ENCODE results near the gene SPEM1.

SPEM1 gene, protein sequence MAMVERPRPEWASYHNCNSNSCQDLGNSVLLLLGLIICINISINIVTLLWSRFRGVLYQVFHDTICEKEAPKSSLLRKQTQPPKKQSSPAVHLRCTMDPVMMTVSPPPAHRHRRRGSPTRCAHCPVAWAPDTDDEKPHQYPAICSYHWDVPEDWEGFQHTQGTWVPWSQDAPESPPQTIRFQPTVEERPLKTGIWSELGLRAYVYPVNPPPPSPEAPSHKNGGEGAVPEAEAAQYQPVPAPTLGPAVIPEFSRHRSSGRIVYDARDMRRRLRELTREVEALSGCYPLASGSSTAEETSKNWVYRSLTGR

DNA sequence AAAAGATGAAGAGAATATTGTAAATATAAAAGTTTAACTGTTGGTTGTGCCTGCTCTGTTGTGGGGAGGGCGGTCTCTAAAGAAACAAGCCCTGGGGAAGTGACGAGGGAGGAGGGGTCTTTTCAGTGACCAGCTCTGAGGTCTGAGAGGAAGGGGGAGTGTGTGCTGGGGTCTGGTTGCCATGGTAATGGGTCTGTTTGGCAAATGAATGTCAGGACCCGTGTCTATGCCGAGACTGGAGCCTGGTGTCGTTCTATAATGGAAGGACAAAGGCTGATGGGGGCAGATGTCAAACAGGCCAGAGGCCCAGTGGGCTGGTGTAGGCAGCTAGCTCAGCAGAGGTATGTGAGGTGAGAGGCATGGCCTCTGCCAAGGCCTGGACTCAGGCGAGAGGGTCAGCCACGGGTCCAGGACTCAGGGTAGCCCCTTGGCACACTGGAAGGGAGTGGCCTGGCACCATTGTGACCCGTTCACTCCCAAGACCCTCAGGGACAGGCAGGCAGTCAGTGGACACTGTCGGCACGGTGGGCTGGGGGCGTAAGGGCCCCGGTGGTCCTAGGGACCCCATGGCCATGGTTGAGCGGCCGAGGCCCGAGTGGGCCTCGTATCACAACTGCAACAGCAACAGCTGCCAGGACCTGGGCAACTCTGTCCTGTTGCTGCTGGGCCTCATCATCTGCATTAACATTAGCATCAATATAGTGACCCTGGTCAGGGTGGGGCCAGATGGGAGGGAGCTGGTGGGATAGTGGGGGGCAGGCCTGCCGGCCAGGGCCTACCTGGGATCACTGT is at the start of gene SPEM1:
Gene SPEM1 (plus strand): TSS at position 506 of the 792 bp plus-strand sequence. CDS start 61 bp downstream, at position 567.
- no peak for DNase-seq

DNA sequence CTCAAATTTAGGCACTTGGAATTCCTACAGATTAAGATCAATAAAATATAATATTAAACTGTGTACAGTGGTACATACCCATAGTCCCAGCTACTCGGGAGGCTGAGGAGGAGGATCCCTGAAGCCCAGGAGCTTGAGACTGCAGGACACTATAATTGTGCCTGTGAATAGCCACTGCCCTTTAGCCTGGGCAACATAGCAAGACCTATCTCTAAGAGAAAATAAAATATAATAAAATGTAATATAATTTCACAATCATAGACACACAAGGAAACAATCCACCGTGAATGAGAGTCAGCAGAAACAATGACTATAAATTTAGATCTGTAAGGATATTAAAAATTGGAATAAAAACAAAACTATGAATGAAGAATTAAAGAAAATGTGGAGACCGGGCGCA is 49.3 kb upstream of the SPEM1 start:
- DNase-seq = no peak

DNA sequence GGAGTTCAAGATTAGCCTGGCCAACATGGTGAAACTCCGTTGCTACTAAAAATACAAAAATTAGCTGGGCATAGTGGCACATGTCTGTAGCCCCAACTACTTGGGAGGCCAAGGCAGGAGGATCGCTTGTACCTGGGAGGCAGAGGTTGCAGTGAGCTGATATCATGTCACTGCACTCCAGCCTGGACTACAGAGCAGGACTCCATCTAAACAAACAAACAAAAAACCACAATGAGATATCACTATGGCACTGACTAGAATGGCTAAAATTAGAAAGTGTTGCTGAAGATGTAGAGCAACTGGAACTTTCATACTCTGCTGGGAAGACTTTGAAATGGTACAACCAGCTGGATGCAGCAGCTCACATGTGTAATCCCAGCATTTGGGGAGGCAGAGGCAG is 45.8 kb upstream of the SPEM1 start:
- no peak for DNase-seq

DNA sequence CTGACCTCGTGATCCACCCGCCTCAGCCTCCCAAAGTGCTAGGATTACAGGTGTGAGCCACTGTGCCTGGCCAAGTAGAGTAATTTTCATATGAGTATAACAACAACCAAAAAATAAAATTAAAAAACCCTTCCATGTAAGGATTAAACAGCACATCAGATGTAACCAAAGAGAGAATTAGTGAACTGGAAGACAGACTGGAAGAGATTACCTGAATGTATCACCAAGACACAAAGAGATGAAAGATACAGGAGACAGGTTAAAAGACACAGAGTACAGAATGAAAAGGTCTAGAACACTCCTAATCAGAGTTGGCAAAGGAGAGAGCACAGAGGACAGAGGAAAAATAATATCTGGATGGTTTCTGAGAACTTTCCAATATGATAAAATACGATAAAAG is 41.0 kb upstream of the SPEM1 start:
- no peak for DNase-seq

DNA sequence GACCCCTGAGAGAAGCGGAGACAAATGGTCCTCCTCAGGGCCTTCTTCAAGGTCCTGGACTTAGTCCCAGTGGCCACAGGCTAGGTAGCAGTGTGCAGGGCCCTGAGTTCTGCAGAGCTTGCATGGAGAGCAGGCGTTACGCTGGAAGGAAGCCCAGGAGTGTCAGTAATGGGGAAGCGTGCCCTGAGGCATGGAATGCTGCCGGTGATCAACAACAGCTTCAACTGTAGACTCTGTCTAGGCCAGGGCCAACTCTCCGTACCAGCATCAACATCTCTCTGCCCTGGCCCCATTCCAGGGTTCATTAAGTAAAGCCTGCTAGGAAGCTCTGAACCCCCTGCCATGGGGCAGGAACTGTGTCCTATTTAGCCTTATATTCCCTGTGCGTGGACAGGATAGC is 39.8 kb upstream of the SPEM1 start:
- no peak for DNase-seq

DNA sequence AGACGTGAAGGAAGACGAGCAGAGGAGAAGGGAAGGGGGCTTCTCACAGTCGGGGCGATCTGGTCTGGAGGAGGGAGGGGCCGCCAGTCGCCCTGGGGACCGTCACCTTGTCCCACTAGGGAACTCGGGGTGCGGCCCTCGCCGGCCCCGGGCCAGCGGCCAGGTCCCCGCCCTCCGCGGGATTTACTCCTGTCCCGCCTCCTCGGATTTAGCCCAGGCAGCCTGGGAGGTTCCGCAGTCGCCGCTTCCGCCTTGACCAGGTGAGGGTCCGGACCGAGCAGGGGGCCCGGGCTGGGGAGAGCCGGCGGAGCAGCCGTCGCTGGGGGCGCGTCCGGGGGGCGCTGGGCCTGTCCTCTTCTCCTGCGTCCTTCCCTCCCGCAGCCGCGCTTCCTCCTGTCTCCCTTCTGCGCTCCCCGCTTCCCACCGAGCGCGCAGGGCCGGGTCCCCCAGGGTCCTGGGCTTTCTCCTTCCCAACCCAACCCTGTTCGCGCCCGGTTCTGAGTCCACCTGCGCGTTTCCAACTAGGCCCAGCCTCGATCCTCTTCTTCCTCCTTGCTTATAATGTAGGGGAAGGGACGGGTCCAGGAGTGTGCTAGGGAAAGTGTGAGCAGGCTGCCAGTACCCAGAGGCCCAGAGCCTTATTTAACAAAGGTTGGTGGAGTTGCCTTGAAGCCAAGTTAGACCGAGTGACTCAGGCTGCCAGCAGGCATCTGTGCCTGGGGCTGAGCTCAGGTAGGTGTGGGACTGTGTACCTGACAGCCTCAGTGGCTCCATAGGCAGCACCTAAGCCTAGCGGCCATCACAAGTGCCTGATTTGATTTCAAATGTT is 39.1 kb upstream of the SPEM1 start, which contains the start of gene TNK1:
Gene TNK1 (plus strand): TSS at position 235 of the 829 bp plus-strand sequence. CDS start 1,838 bp downstream, outside the sequence.
- no peak for DNase-seq

DNA sequence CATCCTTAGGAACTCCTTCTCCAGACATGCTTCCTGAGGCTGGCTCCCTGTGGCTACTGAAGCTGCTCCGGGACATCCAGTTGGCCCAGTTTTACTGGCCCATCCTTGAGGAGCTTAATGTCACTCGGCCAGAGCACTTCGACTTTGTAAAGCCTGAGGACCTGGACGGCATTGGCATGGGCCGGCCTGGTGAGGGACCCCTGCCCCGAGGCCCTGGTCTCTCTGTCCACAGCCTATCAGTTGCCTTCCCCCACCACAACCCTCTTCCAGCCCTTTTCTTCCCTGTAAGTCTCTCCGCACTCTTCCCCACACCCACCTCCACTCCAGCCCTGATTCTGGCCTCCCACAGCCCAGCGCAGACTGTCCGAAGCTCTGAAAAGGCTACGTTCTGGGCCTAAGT is 37.2 kb upstream of the SPEM1 start:
- no peak for DNase-seq

DNA sequence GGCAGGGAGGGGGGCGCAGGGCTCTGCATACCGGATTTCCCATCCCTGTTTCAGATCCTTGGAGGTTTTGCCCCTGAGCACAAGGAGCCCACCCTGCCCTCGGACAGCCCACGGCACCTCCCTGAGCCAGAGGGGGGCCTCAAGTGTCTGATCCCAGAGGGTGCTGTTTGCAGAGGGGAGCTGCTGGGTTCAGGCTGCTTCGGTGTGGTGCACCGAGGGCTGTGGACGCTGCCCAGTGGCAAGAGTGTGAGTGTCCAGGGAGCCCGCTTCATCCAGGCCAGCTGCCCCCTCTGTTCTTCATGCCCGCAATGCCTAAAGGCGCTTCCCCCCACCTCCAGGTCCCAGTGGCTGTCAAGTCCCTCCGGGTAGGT is 36.8 kb upstream of the SPEM1 start:
- no peak for DNase-seq

DNA sequence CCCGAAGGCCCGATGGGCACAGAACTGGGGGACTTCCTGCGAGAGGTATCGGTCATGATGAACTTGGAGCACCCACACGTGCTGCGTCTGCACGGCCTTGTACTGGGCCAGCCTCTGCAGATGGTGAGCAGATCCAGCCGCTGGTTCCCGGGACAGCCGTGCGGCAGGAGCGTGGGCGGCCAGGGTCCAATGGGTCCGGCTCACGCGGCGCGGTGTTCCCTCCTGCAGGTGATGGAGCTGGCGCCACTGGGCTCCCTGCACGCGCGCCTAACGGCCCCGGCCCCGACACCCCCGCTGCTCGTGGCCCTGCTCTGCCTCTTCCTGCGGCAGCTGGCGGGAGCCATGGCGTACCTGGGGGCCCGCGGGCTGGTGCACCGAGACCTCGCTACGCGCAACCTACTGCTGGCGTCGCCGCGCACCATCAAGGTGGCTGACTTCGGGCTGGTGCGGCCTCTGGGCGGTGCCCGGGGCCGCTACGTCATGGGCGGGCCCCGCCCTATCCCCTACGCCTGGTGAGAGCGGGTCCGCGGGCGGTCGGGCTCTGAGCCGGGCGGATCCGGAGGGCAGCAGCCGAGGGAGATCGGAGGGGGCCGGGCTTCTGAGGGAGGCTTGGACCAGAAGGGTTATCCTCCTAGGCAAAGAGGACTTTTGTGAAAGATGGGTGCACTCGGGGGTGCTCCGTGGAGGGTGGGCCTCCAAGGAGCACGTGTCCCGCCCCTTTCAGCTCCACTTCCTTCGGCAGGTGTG is 36.2 kb upstream of the SPEM1 start:
- peak; percentile 25 for DNase-seq

DNA sequence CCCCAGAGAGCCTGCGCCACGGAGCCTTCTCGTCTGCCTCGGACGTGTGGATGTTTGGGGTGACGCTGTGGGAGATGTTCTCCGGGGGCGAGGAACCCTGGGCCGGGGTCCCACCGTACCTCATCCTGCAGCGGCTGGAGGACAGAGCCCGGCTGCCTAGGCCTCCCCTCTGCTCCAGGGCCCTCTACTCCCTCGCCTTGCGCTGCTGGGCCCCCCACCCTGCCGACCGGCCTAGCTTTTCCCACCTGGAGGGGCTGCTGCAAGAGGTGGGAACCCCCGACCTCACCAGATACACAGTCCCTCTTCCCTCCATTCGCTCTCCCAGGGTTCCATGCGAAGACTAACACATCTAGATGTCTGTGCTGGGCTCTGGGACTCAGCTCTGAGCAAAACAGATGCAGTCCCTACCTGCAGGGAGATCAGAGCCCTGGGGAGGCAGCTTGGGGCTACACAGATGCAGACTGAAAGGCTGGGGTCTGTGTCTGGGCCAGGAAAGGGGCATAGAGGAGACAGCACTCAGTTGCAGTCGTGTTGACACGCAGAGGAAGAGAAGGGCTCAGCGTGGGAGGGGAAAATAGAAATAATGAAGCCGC is 35.5 kb upstream of the SPEM1 start:
- DNase-seq = no peak

DNA sequence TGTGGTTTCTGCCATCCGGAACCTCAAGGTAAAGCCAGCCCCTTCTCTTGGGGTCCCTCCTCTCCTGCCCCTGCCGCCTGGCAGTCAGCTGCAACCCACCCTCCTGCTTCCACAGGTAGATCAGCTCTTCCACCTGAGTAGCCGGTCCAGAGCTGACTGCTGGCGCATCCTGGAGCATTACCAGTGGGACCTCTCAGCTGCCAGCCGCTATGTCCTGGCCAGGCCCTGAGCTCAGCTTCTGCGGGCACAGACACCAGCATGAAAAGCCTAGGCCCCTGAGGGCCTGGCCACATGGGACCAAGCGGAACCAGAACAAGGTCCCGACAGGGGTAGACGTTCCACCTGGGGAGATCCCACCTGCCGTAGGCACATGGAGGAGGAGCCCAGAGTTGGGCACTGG is 31.3 kb upstream of the SPEM1 start:
- no peak for DNase-seq

DNA sequence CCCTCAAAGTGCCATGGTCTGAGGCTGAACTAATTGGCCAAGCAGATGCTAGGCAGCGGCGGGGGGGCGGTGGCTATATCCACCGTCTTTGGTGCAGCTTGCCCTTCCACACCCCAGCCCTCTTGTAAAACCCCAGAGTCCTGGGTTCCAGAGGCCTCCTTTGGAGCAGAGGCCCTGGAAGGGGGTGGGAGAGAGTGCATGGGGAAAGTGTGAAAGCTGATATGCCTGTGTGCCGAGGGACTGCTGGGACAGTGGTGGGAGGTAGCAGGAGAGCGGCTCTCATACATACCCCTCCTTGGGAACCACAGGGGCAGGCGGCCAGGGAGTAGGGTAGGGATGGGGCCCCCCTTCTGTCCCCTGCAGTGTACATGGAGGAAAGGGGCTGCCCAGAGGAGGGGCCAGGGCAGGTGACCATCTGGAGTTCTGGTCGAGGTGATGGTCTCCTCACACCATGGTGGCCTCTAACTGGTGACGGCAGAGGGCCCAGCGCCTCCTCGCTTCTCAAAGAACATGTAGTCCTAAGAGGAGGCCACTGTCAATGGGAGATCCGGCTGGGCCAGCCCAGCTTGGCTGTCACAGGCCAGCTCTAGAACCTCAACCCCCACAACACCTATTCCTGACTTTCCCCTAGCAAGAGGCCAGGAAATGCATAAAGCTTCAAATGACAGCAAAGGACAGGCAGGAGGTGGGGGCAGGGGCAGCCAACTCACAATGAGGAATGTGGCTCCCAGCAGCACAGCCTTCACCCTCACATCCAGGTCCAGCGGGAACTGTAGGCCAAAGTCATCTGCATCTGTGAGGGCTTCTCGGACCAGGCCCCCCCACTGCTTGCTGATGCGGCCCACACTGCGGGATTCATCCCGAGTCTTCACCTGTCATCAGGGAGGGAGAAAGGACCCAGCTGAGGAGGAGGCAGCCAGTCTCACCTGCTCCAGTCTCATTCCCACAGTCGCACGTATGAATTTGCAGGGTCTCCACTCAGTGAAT is 29.9 kb upstream of the SPEM1 start:
- no peak for DNase-seq

DNA sequence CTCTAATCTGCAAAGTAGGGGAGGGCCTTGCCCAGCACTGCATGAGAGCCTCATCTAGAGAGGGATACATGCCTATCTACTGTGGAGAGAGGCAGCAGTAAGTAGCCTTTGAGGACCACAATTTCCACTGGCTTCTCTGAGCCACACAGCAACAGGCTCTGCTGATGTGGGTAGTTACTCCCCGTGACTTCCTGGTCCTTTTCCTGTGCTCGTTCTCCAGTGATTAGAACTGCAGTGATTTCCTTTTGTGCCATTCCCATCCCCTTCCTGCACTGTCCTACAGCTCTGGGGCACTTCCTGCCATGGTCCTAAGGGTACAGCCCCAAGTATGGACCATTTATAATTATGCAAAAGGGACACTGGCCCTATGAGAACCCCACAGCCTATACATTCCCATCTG is 28.8 kb upstream of the SPEM1 start:
- no peak for DNase-seq

DNA sequence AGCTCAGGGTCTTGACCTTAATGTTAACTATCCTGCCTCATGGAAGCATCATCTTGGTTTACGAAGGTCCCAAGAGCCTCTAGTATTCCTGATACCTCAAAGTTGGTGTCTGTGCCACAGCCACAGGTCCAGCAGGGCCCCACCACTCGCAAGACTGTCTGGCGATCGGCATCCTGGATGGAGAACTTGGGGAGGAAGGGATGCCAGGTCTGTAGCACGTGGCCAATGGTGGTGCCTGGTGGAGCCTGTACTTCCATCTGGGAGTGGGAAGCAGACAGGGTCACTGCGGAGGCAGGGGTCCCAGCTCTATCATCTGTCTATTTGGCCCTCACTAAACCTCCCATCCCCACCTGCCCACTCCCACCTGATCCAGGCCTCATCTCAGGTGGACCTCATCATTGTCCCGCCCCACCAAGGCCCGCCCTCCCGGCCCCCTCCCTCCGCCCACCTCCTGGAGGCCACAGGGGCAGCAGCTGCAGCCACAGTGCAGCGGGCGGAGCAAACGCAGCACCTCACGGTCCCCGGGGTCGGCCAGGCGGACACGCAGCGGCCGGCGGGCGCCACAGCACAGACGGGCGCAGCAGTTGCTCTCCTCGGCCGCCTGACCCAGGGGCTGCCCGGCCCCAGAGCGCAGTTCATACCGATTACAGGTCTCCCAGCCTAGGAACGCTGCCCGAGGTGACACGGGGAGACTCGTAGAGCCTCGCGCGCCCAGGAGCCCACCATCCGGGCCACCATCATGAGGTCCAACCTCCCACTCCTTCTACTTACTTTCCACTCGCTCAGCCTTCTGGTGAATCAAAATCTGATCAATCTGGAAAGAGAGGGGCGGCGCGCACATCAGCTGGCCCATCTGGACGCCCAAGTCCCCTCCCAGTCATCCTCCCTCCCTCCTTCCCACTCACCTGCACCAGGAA is 27.2 kb upstream of the SPEM1 start:
- no peak for DNase-seq

DNA sequence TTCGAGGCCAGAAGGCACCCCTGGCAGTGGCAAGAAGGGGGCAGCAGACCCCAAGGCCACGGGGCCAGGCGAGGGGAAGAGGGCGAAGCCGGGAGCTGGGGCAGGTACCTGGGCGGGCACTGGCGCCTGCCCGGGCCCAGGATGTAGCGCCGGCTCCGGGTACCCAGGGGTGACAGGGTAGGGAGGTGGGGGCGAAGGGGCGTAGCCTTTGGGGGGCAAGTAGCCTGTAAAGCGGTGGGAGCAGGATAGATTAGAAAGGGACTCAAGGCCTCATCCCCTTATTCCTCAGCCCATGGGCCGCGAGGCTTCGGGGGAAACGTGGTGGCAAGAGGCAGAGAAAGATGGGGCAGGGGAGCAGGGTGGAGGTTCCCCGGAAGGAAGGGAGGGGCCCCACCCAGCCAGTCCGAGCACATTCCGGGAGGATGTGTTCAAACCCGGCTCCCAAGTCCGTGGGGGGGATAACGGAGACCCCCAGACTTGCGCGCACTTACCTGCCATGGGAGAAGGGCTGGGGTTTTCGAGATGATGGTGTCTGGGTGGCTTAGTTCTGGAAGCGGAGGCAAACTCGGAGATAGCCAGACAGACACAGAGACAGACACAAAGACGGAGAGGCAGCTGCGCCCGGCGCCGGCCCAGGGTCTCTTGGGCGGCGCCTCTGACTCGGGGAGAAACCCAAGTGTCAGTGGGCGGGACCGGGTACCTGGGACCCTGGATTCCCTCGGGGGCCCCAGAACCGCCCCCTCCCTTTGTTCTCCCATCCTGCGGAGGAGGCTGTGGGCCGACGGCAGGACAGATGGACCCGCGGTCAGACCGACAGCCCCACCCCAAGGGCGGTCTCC is 26.3 kb upstream of the SPEM1 start:
- DNase-seq = peak; percentile 9

DNA sequence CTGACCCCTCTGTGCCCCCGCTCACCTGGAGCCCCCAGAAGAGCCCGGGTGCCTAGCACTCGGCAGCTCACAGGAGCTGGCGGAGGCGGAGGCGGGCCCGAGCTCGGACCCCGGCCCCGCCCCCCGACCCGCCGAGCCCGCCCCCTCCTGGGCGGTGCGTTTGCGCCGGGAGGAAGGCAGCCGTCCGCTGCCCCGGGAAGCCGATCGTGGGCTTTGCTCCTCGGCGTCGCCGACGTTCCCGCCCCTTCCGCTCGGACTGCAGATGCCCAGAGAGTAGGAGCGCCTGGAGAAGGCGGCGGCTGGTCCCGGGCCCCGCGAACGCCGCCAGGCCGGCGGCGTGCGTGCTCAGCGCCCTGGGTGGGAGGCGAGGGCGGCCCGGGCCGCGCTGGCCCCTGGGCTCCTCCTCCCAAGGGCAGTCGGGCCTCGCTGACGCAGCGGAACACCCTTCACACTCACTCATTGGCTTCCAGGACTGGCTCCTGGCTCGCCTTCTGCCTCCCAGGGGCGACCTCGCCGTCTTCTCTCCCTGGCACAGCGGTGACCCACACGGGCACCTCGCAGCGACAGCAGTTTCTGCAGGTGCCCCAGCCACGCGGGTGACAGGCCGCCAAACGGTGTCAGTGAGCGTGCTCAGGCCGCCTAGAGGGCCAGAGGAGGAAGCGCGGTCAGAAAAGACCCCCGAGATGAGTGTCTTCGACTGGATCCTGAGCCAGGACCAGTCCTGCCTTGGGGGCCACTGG is 25.5 kb upstream of the SPEM1 start, which contains the start of gene PLSCR3:
Gene PLSCR3 (minus strand): TSS at position 74 of the 740 bp plus-strand sequence. CDS start 415 bp downstream, outside the sequence.
- peak; percentile 81 for DNase-seq

DNA sequence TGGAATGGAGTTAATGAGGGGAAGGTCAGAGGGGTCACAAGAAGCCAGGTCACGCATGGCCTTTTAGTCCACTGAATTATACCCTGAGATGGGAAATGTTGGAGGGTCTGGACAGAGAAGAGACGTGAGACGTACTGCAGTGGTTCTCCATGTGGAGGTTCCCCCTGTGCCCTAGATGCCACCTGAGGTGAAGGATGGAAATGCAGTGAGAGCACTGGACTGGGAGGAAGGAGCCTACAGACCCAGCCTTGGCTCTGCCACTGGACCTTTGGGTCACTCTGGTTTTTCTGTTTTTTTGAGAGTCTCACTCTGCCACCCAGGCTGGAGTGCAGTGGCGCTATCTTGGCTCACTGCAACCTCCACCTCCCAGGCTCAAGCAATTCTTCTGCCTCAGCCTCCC is 24.0 kb upstream of the SPEM1 start:
- peak; percentile 23 for DNase-seq

DNA sequence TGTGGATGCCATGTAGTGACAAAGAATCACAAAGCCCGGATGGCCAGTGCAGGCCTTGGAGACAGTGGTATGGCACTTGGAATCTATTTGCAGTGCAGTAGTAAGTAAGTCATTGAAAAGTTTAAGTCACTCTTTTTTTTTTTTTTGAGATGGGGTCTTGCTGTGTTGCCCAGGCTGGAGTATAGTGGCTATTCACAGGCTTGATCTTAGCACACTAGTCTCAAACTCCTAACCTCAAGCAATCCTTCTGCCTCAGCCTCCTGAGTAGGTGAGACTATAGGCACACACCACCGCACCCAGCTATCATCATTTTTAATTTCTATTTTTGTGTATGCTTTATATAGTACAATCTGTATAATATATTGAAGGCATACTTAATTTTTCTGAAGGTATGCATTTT is 21.5 kb upstream of the SPEM1 start:
- DNase-seq = no peak

Measured in hematopoietic multipotent progenitor cell treated with erythropoietin and hydrocortisone succinate and interleukin-3 and kit ligand, for 8 days (in vitro differentiated cells).